IMR-90 (cell line): ENCODE data around the gene ZFPL1. TPM values are rescaled to one million over a fixed set of nuclear protein-coding genes. Genes with fewer than 3 reads are reported as not detected.

ENCODE experiments used
- ATAC-seq: fragments of 200-7000 bp; cut with Tn5 transposase; 2 replicates; pipeline ENCODE4 v1.9.1; 2020; ENCODE audit warnings: low read depth, mild to moderate bottlenecking, moderate library complexity
- BruUV-seq: library from RNA; stranded (reverse); fragments of 400-500 nt; replicated peaks from 2 replicates; lab custom pipeline; 2021; lab: Mats Ljungman, UMichigan
- CTCF ChIA-PET: fragments of 300-600 bp; formaldehyde crosslinking; extraction: SDS; loops from one replicate; lab custom pipeline; 2021; ENCODE audit warnings: antibody characterized with exemption; lab: Yijun Ruan, JAX
- POLR2A ChIA-PET: fragments of 300-600 bp; sonication (Branson Sonifier 250); formaldehyde crosslinking; loops from one replicate; lab custom pipeline; 2022; ENCODE audit warnings: antibody characterized with exemption; ENCODE audit not compliant: unreplicated experiment; lab: Charles Lee
- DNase-seq: peaks from one replicate; pipeline ENCODE4 v3.0.0; 2013
- H2AFZ ChIP-seq: replicated peaks from 2 replicates; pipeline ENCODE3; 2013; ENCODE audit warnings: low read length, mild to moderate bottlenecking; ENCODE audit not compliant: poor library complexity
- H2AK5ac ChIP-seq: 2 replicates; pipeline ENCODE4 v1.6.1; 2013; ENCODE audit warnings: low read depth, low read length, inconsistent platforms
- H2AK9ac ChIP-seq: replicated peaks from 2 replicates; pipeline ENCODE3; 2013; ENCODE audit warnings: mild to moderate bottlenecking, low read depth, low read length, moderate library complexity; ENCODE audit not compliant: poor library complexity
- H2BK120ac ChIP-seq: 2 replicates; pipeline ENCODE4 v1.6.1; 2013; ENCODE audit warnings: low read depth, low read length, inconsistent platforms
- H2BK15ac ChIP-seq: 3 replicates; pipeline ENCODE4 v1.6.1; 2013; ENCODE audit warnings: low read depth, low read length, inconsistent platforms
- H2BK20ac ChIP-seq: 2 replicates; pipeline ENCODE4 v1.6.1; 2013; ENCODE audit warnings: low read depth, mild to moderate bottlenecking, inconsistent platforms, low read length, moderate library complexity
- H2BK5ac ChIP-seq: 2 replicates; pipeline ENCODE4 v1.6.1; 2013; ENCODE audit warnings: mild to moderate bottlenecking, low read depth, low read length, inconsistent platforms; ENCODE audit not compliant: poor library complexity, severe bottlenecking
- H3K14ac ChIP-seq: replicated peaks from 2 replicates; pipeline ENCODE4 v1.6.1; 2013; ENCODE audit warnings: low read depth, low read length, inconsistent platforms
- H3K18ac ChIP-seq: 2 replicates; pipeline ENCODE4 v1.6.1; 2013; ENCODE audit warnings: low read depth, low read length, control low read depth
- H3K23ac ChIP-seq: 2 replicates; pipeline ENCODE4 v1.6.1; 2013; ENCODE audit warnings: low read depth, low read length, inconsistent platforms
- H3K27ac ChIP-seq: 2 replicates; pipeline ENCODE4 v1.5.1; 2013; ENCODE audit warnings: mild to moderate bottlenecking, control low read depth, low read length; ENCODE audit not compliant: insufficient read depth
- H3K27me3 ChIP-seq: 2 replicates; pipeline ENCODE4 v1.6.1; 2013; ENCODE audit warnings: low read length; ENCODE audit not compliant: control insufficient read depth, insufficient read depth
- H3K36me3 ChIP-seq: 2 replicates; pipeline ENCODE4 v1.6.1; 2013; ENCODE audit warnings: low read length, mixed read lengths; ENCODE audit not compliant: control insufficient read depth, insufficient read depth
- H3K4ac ChIP-seq: 2 replicates; pipeline ENCODE4 v1.6.1; 2013; ENCODE audit warnings: low read depth, low read length, inconsistent platforms
- H3K4me1 ChIP-seq: 2 replicates; pipeline ENCODE4 v1.6.1; 2013; ENCODE audit warnings: low read length, mixed read lengths; ENCODE audit not compliant: control insufficient read depth, insufficient read depth
- H3K4me2 ChIP-seq: 2 replicates; pipeline ENCODE4 v1.6.1; 2013; ENCODE audit warnings: low read depth, mild to moderate bottlenecking, control low read depth, low read length, moderate library complexity
- H3K4me3 ChIP-seq: 2 replicates; pipeline ENCODE4 v1.5.1; 2013; ENCODE audit warnings: low read depth, mild to moderate bottlenecking, control low read depth, low read length, moderate library complexity; ENCODE audit not compliant: insufficient read depth
- H3K56ac ChIP-seq: 2 replicates; pipeline ENCODE4 v1.6.1; 2013; ENCODE audit warnings: low read length, inconsistent platforms; ENCODE audit not compliant: insufficient read depth; ENCODE audit errors: extremely low read depth
- H3K79me1 ChIP-seq, 2 experiments: 2 replicates each; pipeline ENCODE4 v1.6.1; 2013; ENCODE audit warnings: low read length in 2 of 2, inconsistent platforms in 1 of 2, low read depth in 1 of 2
- H3K9ac ChIP-seq: 2 replicates; pipeline ENCODE4 v1.6.1; 2013; ENCODE audit warnings: low read depth, low read length, control low read depth
- H3K9me1 ChIP-seq: 2 replicates; pipeline ENCODE4 v1.6.1; 2013; ENCODE audit warnings: low read length, inconsistent platforms; ENCODE audit not compliant: insufficient read depth
- H3K9me3 ChIP-seq: 2 replicates; pipeline ENCODE4 v1.6.1; 2013; ENCODE audit warnings: low read length; ENCODE audit not compliant: control insufficient read depth, insufficient read depth
- H4K20me1 ChIP-seq: 2 replicates; pipeline ENCODE4 v1.6.1; 2013; ENCODE audit warnings: low read length, inconsistent platforms; ENCODE audit not compliant: insufficient read depth
- H4K5ac ChIP-seq: 2 replicates; pipeline ENCODE4 v1.6.1; 2013; ENCODE audit warnings: mild to moderate bottlenecking, low read depth, low read length, control low read depth
- H4K8ac ChIP-seq, 2 experiments: 2 replicates each; pipeline ENCODE4 v1.6.1; 2013; ENCODE audit warnings: low read depth in 2 of 2, low read length in 2 of 2, control low read depth in 1 of 2, inconsistent platforms in 1 of 2
- H4K91ac ChIP-seq: 2 replicates; pipeline ENCODE4 v1.6.1; 2013; ENCODE audit warnings: low read depth, low read length, inconsistent platforms; ENCODE audit not compliant: insufficient read depth
- CEBPB ChIP-seq: IDR thresholded peaks from 2 replicates; pipeline ENCODE4 v1.6.1; 2012; ENCODE audit warnings: low read depth, low read length, improper control_type of control experiment
- CHD1 ChIP-seq: IDR thresholded peaks from 2 replicates; pipeline ENCODE4 v1.6.1; 2012; ENCODE audit warnings: low read depth, low read length, improper control_type of control experiment
- CTCF ChIP-seq: conservative IDR thresholded peaks from 2 replicates; pipeline ENCODE4 v1.5.1; 2012; ENCODE audit warnings: mild to moderate bottlenecking, low read depth, low read length, improper control_type of control experiment
- ELK1 ChIP-seq: fragments of 150-350 bp; IDR thresholded peaks from 2 replicates; pipeline ENCODE4 v1.6.1; 2016; ENCODE audit warnings: low read depth, mild to moderate bottlenecking, low read length, moderate library complexity, borderline replicate concordance
- FOS ChIP-seq: fragments of 150-350 bp; IDR thresholded peaks from 2 replicates; pipeline ENCODE4 v1.6.1; 2016; ENCODE audit warnings: low read depth, low read length
- MAFK ChIP-seq: IDR thresholded peaks from 2 replicates; pipeline ENCODE4 v1.6.1; 2012; ENCODE audit warnings: low read depth, low read length, improper control_type of control experiment
- MAZ ChIP-seq: IDR thresholded peaks from 2 replicates; pipeline ENCODE4 v1.6.1; 2012; ENCODE audit warnings: low read depth, mild to moderate bottlenecking, low read length, improper control_type of control experiment, moderate library complexity, borderline replicate concordance
- MXI1 ChIP-seq: IDR thresholded peaks from 2 replicates; pipeline ENCODE4 v1.6.1; 2012; ENCODE audit warnings: low read depth, mild to moderate bottlenecking, low read length, moderate library complexity, borderline replicate concordance
- POLR2A ChIP-seq: IDR thresholded peaks from 2 replicates; pipeline ENCODE4 v1.6.1; 2012; ENCODE audit warnings: mild to moderate bottlenecking, low read depth, low read length
- RAD21 ChIP-seq: IDR thresholded peaks from 2 replicates; pipeline ENCODE4 v1.6.1; 2012; ENCODE audit warnings: low read length, improper control_type of control experiment
- RCOR1 ChIP-seq: IDR thresholded peaks from 2 replicates; pipeline ENCODE4 v1.6.1; 2012; ENCODE audit warnings: mild to moderate bottlenecking, low read length, improper control_type of control experiment; ENCODE audit not compliant: insufficient replicate concordance
- RFX5 ChIP-seq: IDR thresholded peaks from 2 replicates; pipeline ENCODE4 v1.8.0; 2012; ENCODE audit warnings: low read depth, mild to moderate bottlenecking, low read length, moderate library complexity
- SMC3 ChIP-seq: fragments of 150-350 bp; IDR thresholded peaks from 2 replicates; pipeline ENCODE4 v1.6.1; 2016; ENCODE audit warnings: low read depth, mild to moderate bottlenecking, antibody characterized with exemption, low read length, moderate library complexity
- WGBS, 2 experiments: methylation state at CpG; one replicate each; pipeline versions ENCODE4 v1.1.5 to v1.1.7; 2013; ENCODE audit warnings: missing lambda C conversion rate in 2 of 2; ENCODE audit not compliant: insufficient read length in 1 of 2; ENCODE audit errors: extremely low coverage in 2 of 2; 5-methylcytosine and 5-hydroxymethylcytosine counted together
- dilution Hi-C: fragments of 300-500 bp; cut with HindIII; formaldehyde crosslinking; loops from one replicate; pipeline ENCODE4 v1.14.3; 2018; ENCODE audit warnings: low sequenced_read_pairs; ENCODE audit not compliant: unreplicated experiment
- in situ Hi-C: fragments of 300-500 bp; cut with MboI; formaldehyde crosslinking; loops from 3 replicates; pipeline ENCODE4 v1.14.3; 2019; ENCODE audit warnings: low sequenced_read_pairs, inconsistent platforms, mixed read lengths
- intact Hi-C: fragments of 100-400 bp; cut with micrococcal nuclease; formaldehyde crosslinking; loops from 2 replicates; pipeline ENCODE4 v1.10.0; 2022
- polyA plus RNA-seq, 3 experiments: library from polyadenylated mRNA; depleted of rRNA; stranded (reverse); fragments of >200 nt; gene quantifications; 2 replicates each; pipeline ENCODE4 v1.2.3, GENCODE V29; 2012; ENCODE audit warnings: low replicate concordance in 1 of 3
- total RNA-seq: library from RNA; depleted of rRNA; stranded (reverse); fragments of >200 nt; gene quantifications from 2 replicates; pipeline ENCODE4 v1.2.3, GENCODE V29; 2012

Gene ZFPL1
- total and polyA plus RNA-seq, 2 of the 4 experiments (the other 2 are of a cell fraction): 24.0 to 67.5 TPM

GRCh38 chr11:65109231-65110198, 25.5 kb downstream of the ZFPL1 start:
- Histone ChIP-seq H4K5ac (no peak overlapping the region), H2BK15ac (no peak overlapping the region), H2BK5ac (no peak overlapping the region), H2AFZ (no peak overlapping the region), H3K9ac (no peak overlapping the region), H3K23ac (no peak overlapping the region), H3K36me3 (peaks cover 11% of the 10 kb centered on the region; the same call in 1 of the 2 replicates), H2AK9ac (no peak overlapping the region), H3K56ac (no peak overlapping the region), H3K4me3 (no peak overlapping the region), H3K27me3 (no peaks in the 10 kb centered on the region), H3K9me3 (no peaks in the 10 kb centered on the region), H3K4me2 (no peak overlapping the region), H2AK5ac (no peak overlapping the region), H3K27ac (no peak overlapping the region), H3K79me1 (peaks cover 0 to 24% of the 10 kb centered on the region in 2 experiments; a peak in 3 of 4 replicates), H3K4me1 (peaks cover 13% of the 10 kb centered on the region; the same call in 1 of the 2 replicates), H4K20me1 (peaks cover 11% of the 10 kb centered on the region; the same call in 1 of the 2 replicates), H4K8ac (no peak overlapping the region), H4K91ac (no peak overlapping the region), H2BK120ac (no peak overlapping the region), H3K18ac (no peak overlapping the region), H3K4ac (no peak overlapping the region), H3K9me1 (no peaks in the 10 kb centered on the region), H2BK20ac (no peak overlapping the region), H3K14ac (no peak overlapping the region)
- DNase-seq (no peak), ATAC-seq (no peak)
- dilution Hi-C loops: no loop called here
- ChIA-PET POLR2A (no interaction called here), CTCF (interaction anchor here (1.2 to 3.5 kb wide), 3 partner anchors 7 to 97 kb away, joined by 3 to 15 read pairs (median 5); no protein-coding TSS in a partner anchor)
- WGBS, 2 experiments: 90% methylated on average over 12 of the region's 36 CpGs; no CpG with 5 or more reads in 1 of the 2 experiments
- no TSS peak for BruUV-seq
- in situ Hi-C loops: no loop called here
- intact Hi-C loops: loop anchor here (2.0 to 5.0 kb wide), 2 partner anchors 143 to 263 kb away; no protein-coding TSS in a partner anchor
- no peak for TF ChIP-seq POLR2A
- no peak for TF ChIP-seq CTCF
- no peak for TF ChIP-seq FOS
- TF ChIP-seq MAFK: no peak
- no peak for TF ChIP-seq CHD1
- TF ChIP-seq MAZ: no peak
- no peak for TF ChIP-seq SMC3
- TF ChIP-seq RAD21: no peak
- TF ChIP-seq RCOR1: no peak
- TF ChIP-seq ELK1: no peak
- TF ChIP-seq MXI1: no peak
- TF ChIP-seq CEBPB: no peak
- no peak for TF ChIP-seq RFX5
